Hematopoietic multipotent progenitor cell treated with erythropoietin and hydrocortisone succinate and interleukin-3 and kit ligand, for 17 days (in vitro differentiated cells): ENCODE results near the gene RDX.
"Not testable (repeated sequence)": the region's sequence is repeated elsewhere in the genome, so short reads cannot be mapped to it uniquely, and the experiment has no call there.

Experiments used
- DNase-seq: peaks from one replicate; pipeline ENCODE4 v3.0.0-alpha.2; 2015; ENCODE audit warnings: low spot score

The RDX gene

GRCh38 chr11:110272919-110273318 is 23.5 kb downstream of the RDX start:
- DNase-seq, result no peak

- DNase-seq, result no peak
These were observed 26.4 kb downstream of the RDX start for GRCh38 chr11:110269996-110270395.

- no peak for DNase-seq
These were observed 28.0 kb downstream of the RDX start for GRCh38 chr11:110268441-110268840.

GRCh38 chr11:110262072-110262403 is 34.4 kb downstream of the RDX start:
- no peak for DNase-seq

- no peak for DNase-seq
These were observed 35.0 kb downstream of the RDX start for GRCh38 chr11:110261195-110262071.

GRCh38 chr11:110253525-110253924 is 42.9 kb downstream of the RDX start:
- DNase-seq, result no peak

GRCh38 chr11:110251836-110252235 is 44.6 kb downstream of the RDX start:
- peak; percentile 46 for DNase-seq

GRCh38 chr11:110250168-110250567 is 46.2 kb downstream of the RDX start:
- no peak for DNase-seq

GRCh38 chr11:110249766-110250165 is 46.6 kb downstream of the RDX start:
- DNase-seq, result no peak

GRCh38 chr11:110249066-110249465 is 47.3 kb downstream of the RDX start:
- no peak for DNase-seq

- no peak for DNase-seq
These were observed 52.6 kb downstream of the RDX start for GRCh38 chr11:110243791-110244190.

- no peak for DNase-seq
These were observed 53.7 kb downstream of the RDX start for GRCh38 chr11:110242746-110243145.

- no peak for DNase-seq
These were observed 54.2 kb downstream of the RDX start for GRCh38 chr11:110242188-110242587.

GRCh38 chr11:110235966-110236365 is 60.4 kb downstream of the RDX start:
- no peak for DNase-seq

- no peak for DNase-seq
These were observed 66.0 kb downstream of the RDX start for GRCh38 chr11:110230377-110230776.

- no peak for DNase-seq
These were observed 77.2 kb downstream of the RDX start for GRCh38 chr11:110219006-110219785.

- DNase-seq, result no peak
These were observed 78.5 kb downstream of the RDX start for GRCh38 chr11:110217936-110218335.

GRCh38 chr11:110217223-110217877 is 79.1 kb downstream of the RDX start:
- DNase-seq, result no peak

GRCh38 chr11:110209313-110209694 is 87.1 kb downstream of the RDX start:
- not testable (repeated sequence) for DNase-seq

GRCh38 chr11:110208678-110209312 is 87.6 kb downstream of the RDX start:
- DNase-seq, result not testable (repeated sequence)

- DNase-seq, result no peak
These were observed 89.3 kb downstream of the RDX start for GRCh38 chr11:110207123-110207522.

- DNase-seq, result no peak
These were observed 95.6 kb downstream of the RDX start for GRCh38 chr11:110200836-110201235.
